GM18498 (cell line): ENCODE measurements around the gene TMPRSS3.
"Not testable (repeated sequence)": the region's sequence is repeated elsewhere in the genome, so short reads cannot be mapped to it uniquely, and the experiment has no call there.

Experiments used
- ATAC-seq: cut with Tn5 transposase; IDR thresholded peaks from one replicate; pipeline ENCODE4 v1.9.1; 2021; ENCODE audit warnings: mild to moderate bottlenecking, moderate library complexity; ENCODE audit not compliant: unreplicated experiment

The TMPRSS3 gene

DNA sequence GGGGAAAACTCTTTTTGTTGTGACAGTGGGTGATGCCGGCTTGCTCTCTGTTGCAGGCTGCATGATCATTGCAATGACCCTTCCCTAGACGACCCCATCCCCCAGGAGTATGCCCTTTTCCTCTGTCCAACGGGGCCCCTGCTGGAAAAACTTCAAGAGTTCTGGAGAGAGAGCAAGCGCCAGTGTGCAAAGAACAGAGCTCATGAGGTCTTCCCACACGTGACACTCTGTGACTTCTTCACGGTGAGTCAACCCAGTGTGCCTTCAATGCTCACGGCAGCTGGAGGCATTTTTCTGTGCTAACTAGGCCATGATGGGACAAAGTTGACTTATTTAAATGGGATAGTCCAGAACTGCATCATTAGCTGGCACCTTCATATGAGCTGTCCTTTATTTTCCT is 13.5 kb upstream of the TMPRSS3 start:
- ATAC-seq: no peak

DNA sequence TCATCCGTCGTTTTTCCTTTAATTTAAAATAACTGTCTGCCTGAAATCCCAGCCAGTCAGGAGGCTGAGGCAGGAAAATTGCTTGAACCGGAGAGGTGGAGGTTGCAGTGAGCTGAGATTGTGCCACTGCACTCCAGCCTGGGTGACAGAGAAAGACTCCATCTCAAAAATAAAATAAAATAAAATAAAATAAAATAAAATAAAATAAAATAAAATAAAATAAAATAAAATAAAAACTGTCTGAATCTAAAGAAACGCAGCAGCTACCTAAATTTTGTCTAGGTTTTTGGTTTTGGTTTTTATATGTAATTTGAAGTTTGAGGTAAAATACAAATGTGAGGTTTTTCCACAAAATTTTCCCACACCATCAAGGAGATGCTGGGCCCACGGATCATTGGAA is 12.9 kb upstream of the TMPRSS3 start:
- ATAC-seq: not testable (repeated sequence)

DNA sequence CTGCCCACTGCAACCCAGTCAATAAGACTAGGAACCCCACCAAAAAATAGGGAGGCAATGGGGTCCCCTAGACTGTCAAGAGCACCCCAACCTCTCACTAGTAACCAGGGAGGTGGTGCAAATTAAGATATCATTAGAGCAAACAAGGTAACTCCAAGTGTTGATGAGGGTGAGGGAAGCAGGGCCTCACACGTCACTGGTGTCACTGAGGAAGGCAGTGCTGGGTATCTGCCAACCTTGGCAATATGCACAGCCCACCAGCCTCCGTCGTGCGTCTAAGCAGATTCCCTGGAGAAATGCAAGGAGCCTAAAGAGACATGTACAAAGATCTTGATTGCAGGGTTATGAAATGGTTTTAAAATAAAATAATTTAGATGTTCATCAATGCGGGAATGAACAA is 11.6 kb upstream of the TMPRSS3 start:
- ATAC-seq: no peak

DNA sequence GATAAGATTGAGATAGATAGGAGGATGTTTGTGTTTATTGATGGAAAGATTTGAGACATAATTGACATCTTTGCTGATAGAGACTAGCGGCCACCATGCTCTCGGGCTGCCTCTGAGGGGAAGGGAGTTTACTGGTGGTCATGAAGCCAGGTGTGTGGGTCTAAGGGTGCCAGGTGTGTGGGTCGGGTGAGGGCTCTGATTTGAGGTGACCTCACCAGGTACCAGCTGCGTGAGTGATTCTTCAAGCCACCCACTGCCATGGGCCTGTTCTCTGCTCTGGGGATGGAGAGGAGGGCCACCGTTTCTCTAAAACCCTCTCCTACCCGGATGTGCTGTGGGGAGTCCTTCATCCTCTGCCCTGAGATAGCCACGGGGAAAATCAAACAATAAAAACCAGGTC is 11.0 kb upstream of the TMPRSS3 start:
- no peak for ATAC-seq

DNA sequence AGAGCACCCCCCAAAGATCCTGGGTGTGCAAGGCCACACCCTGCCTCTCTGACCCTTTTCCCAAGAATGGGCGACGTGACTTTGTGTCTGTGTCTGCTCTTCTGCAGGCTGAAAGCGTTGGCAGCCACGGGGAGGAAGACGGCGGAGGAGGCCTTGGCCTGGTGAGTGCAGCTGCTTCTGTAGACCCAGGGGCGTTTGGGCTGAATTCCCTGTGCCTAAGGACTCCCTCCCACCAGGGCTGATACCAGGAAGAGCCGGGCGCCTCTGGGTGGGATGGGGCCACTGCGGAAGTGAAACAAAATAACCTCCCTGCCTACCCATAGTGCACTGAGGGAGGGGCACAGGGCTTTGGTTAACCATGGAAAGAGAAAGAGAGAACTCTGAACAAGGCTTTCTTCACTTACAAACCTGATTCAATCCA is 10.4 kb upstream of the TMPRSS3 start:
- ATAC-seq: no peak

DNA sequence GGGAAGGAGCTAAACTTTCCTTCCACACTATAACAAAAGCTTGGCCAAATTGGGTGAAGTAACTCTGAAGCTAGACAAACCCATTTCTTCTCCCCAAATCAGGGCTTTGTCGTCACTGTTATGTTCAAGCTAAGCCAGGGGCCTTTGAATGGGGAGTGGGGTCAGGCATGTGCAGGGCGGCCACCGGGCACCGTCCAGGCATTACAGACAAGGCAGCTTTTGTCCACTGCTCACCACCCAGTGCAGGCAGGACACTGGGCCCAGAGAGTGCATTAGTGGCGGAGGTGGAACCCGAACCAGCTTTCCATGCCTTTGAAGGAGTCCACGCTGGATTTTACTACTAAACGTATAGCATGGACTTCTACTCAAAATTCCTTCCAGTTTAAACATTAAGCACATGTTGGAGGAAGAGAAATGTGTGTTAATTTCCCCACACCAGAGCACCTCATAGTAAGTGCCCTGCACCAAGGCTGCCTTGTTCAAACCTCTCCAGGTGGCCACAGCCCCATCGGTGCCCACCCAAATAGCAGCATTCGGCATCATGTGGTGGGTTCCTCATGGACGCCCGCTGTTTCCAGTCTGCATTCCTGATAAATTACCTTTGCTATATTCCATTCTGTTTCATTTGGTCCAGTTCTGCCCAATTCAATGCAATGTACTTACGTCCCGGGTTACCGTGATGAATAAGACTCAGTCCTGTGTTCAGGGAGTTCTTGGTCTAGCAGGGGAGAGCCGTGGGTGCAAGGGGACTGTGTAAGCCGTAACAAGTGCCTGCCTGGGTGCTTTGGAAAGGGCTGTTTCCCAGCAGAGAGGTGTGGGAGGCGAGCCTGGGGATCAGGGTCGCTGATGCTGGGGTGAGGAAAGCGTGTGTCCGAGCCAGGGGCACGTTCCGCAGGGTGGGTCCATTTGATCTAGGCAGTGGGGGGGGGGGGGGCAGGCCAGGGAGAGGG is 9.5 kb upstream of the TMPRSS3 start:
- ATAC-seq: no peak

DNA sequence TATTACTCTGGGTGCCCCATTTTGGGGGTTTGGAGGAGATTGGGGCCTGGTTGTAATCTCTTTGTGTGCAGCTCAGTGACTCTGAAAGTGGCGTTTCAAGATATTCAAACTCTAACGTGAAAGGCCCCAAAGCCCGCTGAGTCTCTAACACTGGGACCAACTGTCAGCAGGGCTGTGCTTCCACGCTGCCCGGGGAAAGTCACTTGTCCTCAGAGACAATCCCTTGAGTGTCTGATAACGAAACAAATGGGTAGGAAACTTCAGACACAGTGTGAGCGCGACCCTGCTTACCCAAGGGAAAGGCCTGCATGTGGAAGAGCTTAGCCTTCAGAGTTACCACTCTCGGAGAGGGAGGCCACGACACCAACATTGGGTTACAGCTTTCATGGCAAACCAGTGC is 8.7 kb upstream of the TMPRSS3 start:
- no peak for ATAC-seq

DNA sequence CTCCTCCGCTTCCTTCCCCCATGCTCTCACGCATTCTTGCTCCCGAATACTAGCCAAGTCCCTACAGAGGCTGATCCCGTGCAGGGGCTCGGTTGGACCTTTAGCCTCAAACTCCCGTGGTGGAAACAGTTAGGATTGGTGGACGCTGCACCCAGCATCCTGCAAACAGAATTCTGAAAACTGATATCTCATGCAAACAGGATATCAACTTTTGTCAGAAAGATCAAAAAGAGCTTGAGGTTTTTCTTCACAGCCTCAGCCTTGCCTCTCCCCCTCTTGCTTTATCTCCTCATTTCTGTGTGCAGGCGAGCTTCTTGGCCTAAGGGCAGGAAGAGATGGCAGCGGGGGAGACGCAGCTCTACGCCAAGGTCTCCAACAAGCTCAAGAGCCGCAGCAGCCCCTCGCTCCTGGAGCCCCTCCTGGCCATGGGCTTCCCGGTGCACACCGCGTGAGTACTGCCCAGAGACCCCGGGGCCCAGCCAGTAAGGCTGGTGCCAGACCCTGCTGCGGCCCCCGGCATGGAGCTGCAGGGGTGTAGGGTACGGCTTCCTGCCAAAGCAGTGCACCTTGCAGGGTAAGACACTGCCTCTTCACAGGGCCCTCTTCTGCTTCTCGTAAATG is 7.9 kb upstream of the TMPRSS3 start, which contains the start of gene UBASH3A:
Gene UBASH3A (plus strand): TSS at position 292 of the 621 bp plus-strand sequence. CDS start 44 bp downstream, at position 336.
- ATAC-seq: no peak

DNA sequence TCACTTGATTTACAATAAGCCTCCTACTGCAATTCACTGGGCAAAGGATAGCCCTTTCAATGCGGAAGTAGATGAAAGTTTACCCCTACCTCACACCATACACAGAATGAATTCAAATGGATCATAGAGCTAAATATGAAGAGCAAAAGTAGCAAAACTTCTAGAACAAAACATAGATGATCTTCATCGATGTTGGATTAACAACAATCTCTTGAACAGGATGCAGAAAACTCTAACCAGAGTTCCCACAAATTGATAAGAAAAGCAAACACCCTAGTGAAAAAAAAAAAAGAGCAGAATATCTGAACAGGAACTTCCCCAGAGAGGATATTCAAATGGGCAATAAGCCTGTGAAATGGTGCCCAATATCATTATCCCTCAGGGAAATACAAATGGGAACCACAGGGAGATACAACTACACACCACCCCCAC is 6.0 kb upstream of the TMPRSS3 start:
- no peak for ATAC-seq

DNA sequence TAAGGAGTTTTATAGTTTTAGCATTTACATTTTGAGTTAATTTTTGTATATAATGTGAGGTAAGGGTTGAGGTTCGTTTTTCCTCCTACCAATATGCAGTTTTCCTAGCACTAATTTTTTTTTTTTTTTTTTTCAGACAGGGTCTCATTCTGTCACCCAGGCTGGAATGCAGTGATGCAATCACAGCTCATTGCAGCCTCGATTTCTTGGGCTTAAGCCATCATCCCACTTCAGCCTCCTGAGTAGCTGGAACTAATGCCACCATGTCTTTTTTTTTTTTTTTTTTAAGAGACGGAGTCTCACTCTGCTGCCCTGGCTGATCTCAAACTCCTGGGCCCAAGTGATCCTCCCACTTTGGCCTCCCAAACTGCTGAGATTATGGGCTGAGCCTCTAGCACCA is 5.3 kb upstream of the TMPRSS3 start:
- ATAC-seq: no peak

DNA sequence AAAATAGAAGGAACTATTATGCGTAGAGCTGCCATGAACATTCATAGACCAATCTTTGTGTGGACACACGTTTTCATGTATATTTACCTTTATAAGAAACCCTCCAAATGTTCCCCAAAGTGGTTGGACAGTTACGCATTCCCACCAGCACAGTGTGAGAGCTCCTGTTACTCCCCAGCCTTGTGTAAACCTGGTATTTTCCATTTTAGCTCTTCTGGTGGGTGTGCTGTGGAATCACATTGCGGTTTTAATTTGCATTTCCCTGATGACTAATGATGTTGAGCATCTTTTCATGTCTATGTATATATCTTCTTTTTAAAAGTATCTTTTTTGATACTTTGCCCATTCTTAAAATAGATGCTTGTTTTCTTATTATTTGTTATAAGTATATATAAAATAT is 4.7 kb upstream of the TMPRSS3 start:
- ATAC-seq: no peak

DNA sequence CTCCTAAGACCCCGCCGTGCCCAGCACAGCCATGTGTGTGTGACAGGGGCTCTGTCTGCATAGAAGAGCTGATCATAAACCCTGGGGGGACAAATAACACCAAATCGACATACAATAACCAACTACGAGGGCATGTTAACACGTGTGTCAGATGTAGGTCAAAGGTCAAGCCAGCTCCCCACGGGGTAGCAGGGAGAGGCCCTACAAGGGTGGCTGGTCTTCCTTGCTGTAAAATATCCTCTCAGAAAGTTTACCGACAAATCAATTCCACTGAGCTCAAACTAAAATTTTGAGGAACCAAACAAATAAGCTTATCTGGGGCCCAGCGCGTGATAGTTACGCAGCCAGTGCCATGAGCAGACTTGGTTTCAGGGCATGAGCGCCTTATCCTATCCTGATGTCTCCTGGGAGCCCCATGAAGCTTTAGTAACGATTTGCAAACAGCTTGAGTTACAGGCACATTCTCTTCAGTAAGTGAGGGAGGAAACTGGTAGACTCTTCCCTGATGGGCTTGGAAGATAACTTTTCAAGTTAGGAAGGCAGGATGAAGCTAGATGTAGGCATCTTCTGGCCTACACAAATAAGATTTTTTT is 2.7 kb upstream of the TMPRSS3 start:
- ATAC-seq: no peak

DNA sequence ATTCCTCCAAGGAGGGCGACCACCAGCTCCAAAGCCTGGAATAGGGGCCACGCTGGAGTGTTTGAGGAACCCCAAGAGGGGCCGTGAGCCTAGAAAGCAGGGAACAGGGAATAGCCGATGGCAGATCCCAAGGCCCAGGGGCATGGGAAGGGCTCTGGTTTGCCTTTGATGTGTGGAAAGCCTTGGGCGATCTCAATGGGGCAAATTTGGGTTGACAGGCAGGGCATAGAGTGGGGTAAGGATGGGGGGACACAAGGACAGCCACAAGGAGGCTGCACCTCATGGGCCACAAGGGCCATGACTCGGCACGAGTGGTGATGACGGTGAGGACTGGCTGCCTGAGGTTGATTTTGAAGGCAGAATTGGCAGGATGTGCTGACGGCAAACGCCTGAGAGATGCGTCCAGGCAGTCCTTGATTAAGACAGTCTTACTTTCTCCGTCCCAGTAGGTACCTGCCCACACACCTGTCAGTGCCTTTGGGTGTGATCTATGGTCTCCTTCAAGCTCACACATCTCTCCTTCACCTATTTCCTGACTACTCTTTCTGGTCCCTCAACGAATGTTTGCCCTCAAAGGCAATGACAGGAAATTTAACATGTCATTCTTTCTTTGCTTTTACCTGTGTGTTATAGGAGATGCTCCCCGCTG is 2.0 kb upstream of the TMPRSS3 start:
- ATAC-seq: no peak

DNA sequence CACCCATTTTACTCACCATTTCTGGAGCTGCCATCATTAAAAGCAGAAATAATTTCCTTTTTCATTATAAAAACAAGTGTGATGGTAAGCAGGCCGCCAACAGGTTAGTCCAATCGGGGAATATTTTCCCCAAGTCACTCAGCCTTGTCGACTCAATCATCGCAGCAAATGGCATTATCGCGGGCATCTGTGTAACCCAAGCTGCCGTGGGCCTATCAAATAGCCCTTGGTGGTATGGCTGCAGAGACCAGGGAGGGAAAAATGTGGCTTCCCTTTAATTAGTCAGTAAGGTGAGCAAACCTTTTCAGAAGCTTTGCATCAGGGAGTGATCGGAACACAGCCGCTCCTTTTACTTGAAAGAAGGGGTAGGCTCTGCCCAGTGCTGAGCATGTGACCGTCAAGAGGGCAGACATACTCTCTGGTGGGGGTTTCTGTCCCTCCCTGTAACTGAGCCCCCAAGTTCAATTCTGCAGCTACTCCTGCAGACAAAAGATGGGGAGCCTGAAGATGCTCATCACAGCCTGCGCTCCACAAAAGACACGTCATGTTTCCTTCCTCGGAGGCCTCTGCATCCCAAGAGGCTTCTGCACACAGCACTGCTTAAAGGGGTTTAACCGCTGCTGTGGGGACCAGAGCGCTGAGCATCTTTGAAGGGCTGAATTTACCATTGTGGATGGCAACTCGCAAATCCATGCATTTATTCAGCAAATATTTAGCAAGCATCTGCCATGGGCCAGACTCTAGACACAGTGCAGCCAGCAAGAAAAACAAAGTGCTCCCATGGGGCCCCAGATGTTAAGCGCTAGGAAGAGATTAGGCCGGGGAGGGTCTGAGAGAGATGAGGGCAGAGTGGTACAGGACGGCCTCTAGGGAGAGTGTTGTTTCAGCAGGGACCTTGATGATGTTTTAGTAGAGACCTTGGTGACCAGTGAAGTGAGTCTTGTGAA is 1.2 kb upstream of the TMPRSS3 start:
- ATAC-seq: no peak

DNA sequence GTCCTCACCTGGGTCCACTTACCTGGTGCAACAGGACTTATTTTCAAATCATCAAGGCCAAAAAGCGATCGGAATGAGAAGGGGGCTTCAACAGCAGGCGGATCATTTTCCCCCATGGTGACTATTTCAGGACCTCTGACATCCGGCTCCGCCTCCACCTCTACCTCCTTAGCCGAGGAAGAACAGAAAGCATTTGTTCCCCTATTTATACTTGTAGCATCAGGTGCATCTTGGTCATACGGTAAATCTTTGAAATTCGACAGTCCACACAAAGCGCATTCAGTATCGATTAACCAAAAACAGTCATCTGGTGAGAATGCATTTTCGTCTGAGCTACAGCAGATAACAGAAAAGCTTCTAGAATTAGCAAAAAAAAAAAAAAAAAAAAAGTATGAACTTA is 550 bp downstream of the TMPRSS3 start:
- ATAC-seq: no peak

DNA sequence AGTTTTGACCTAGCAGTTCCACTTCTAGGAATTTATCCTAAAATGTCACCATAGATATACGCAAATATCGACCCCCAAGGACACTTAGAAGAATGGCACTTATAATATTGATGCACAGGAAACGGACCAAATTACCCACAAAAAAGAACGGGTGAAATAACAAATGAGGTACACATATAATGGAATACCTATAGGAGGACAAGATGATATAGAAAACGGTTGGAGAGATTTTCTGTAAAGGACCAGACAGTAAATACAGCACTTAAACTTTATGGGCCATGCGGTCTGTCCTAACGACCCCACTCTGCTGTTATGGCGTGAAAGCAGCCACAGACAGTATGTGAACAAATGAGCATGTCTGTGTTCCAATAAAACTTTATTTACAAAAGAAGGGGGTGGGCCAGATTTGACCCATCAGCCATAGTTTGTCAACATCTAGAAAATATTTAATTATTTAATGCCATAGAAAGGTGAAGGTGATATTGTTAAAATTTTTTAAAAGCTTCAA is 2.4 kb downstream of the TMPRSS3 start:
- ATAC-seq: no peak

DNA sequence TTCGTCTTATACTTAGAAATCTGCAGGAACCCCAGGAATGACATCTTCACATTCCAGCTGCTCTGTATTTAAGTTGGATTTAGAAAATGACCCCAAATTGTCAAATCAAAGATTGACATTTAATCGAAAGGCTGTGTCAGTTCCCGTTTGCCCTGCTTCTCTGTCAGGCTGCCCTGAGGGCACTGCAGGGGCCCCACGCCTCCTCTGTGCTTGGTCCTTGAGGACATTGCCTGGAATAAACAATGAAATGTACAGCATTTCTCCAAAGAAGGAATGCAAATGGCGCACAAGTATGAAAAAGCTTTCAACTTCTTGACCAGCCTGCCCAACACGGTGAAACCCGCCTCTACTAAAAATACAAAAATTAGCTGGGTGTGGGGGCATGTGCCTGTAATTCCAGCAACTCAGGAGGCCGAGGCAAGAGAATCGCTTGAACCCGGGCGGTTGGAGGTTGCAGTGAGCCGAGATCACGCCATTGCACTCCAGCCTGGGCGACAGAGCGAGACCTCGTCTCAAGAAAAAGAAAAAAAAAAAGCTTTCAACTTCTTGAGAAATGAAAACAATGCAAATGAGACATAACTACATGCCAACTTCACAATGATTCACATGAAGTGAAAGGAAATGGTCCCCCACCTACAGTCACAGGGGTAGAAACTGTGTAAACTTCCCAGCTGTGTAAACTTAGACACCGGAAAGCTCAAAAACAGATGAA is 3.0 kb downstream of the TMPRSS3 start:
- ATAC-seq: peak; percentile 68

DNA sequence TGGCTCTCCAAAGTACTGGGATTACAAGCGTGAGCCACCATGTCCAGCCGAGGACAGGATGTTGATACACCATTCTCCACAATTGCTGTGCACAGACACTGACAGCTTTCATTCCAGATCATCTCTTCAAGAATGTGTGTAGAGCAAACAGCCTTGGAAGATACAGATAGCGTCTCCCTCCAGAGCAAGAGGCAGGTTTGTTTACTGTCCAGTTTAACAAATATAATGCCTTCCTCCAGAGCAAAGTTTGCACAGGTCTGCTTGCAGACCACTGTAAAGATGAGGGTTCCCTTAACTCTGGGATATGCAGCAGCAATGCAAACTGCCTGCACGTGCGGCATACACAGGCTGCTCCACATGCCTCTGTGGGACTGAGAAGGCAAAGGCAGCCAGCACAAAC is 4.6 kb downstream of the TMPRSS3 start:
- ATAC-seq: no peak

DNA sequence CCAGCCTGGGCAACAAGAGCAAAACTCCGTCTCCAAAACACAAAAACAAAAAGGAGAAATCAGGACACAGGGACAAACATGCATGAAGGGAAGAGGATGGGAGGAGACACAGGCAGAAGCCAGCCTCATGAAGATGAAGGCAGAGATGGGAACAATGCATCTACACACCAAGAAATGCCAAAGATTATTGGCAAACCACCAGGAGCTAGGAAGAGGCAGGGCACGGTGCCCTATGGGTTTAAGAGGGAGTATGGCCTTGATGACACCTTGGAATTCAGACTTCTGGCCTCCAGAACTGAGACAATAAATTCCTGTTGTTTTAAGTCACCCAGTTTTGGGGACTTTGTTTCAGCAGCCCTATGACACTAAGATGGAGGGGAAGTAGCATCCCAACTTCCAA is 5.2 kb downstream of the TMPRSS3 start:
- no peak for ATAC-seq
